NB4 (cell line): ENCODE data around the gene TMEM176B.

Source experiments
- CTCF ChIP-seq: IDR thresholded peaks from one replicate; pipeline ENCODE4 v1.5.1; 2012; ENCODE audit warnings: low read depth, low read length
- MAX ChIP-seq: IDR thresholded peaks from 2 replicates; pipeline ENCODE4 v1.6.1; 2011; ENCODE audit warnings: low read depth, low read length
- MYC ChIP-seq: IDR thresholded peaks from 2 replicates; pipeline ENCODE4 v1.6.1; 2011; ENCODE audit warnings: low read depth, low read length
- POLR2A ChIP-seq: IDR thresholded peaks from 2 replicates; pipeline ENCODE4 v1.6.1; 2011; ENCODE audit warnings: mild to moderate bottlenecking; ENCODE audit not compliant: insufficient read length; ENCODE audit errors: extremely low read depth

- no peak for TF ChIP-seq CTCF
- no peak for TF ChIP-seq POLR2A
- TF ChIP-seq MAX: no peak
- TF ChIP-seq MYC: no peak
Observed at GRCh38 chr7:150769768-150770167, 30.4 kb downstream of the TMEM176B start.
